Neutrophil (primary cell): Measurements from ENCODE around the gene AFDN.

Experiments
- H3K27ac ChIP-seq: fragments of 200-600 bp; sonication (generic); 2 replicates; pipeline ENCODE4 v1.5.1; 2016; ENCODE audit warnings: mild to moderate bottlenecking, moderate library complexity
- H3K27me3 ChIP-seq: fragments of 200-600 bp; sonication (generic); 2 replicates; pipeline ENCODE4 v1.6.0; 2016; ENCODE audit warnings: mild to moderate bottlenecking
- H3K36me3 ChIP-seq: fragments of 200-600 bp; sonication (generic); 2 replicates; pipeline ENCODE4 v1.5.1; 2017
- H3K4me1 ChIP-seq, 2 experiments: fragments of 200-600 bp in 1 of 2; sonication (generic) in 1 of 2; 1 replicate in 1 of 2; 2 replicates in 1 of 2; pipeline versions ENCODE4 v1.5.1 to v1.6.1; 2013 to 2016; ENCODE audit warnings: low read depth in 1 of 2, low read length in 1 of 2, mild to moderate bottlenecking in 1 of 2, moderate library complexity in 1 of 2; ENCODE audit not compliant: control insufficient read depth in 1 of 2, insufficient read depth in 1 of 2
- H3K4me3 ChIP-seq, 2 experiments: fragments of 200-600 bp in 1 of 2; sonication (generic) in 1 of 2; 1 replicate in 1 of 2; 2 replicates in 1 of 2; pipeline ENCODE4 v1.5.1; 2013 to 2016; ENCODE audit warnings: low read depth in 1 of 2, low read length in 1 of 2, mild to moderate bottlenecking in 1 of 2, moderate library complexity in 1 of 2
- H3K9me3 ChIP-seq: fragments of 200-600 bp; sonication (generic); 2 replicates; pipeline ENCODE4 v1.5.1; 2016
- TF ChIP-seq, protein P1 (sequence below): fragments of 200-600 bp; sonication (generic); IDR thresholded peaks from 2 replicates; pipeline ENCODE4 v1.5.1; 2016; ENCODE audit warnings: antibody characterized with exemption

AFDN gene

DNA sequence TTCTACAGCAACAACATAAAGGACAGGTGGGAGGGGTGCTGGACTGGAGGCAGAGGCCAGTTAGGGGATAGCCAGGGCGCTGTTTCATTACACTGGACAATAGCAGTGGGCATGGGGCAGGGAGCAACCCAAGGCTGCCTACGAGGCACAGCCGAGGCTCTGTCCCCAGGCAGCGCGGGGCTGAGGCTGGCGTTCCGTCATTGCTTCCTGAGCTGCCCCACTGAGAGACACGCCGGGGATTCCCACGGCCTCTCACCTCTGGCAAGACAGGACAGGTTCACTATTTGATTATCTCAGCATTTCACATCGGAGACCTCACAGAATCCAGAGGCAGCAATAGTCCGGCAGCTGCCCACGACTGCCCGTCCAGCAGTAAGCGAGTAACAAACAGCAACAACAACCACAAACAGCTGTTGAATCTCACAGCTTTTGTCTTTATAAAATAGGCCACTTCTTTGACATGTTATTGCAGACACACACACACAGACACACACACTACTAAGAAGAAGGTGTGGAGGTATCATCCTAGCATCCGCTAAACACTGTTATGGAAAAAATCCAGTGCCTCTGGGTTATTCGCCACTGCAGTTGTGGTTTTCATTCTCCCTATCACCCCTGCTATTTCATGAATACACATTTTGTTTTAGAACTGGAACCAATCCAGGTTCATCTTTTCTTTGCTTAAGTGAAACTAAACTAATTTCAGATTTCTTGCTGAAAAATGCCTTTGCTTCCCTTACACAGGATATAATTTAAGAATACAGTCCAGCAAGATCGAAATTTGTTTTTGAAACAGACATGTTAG lies 190.2 kb downstream of the AFDN start:
- TF ChIP-seq, protein P1, sequence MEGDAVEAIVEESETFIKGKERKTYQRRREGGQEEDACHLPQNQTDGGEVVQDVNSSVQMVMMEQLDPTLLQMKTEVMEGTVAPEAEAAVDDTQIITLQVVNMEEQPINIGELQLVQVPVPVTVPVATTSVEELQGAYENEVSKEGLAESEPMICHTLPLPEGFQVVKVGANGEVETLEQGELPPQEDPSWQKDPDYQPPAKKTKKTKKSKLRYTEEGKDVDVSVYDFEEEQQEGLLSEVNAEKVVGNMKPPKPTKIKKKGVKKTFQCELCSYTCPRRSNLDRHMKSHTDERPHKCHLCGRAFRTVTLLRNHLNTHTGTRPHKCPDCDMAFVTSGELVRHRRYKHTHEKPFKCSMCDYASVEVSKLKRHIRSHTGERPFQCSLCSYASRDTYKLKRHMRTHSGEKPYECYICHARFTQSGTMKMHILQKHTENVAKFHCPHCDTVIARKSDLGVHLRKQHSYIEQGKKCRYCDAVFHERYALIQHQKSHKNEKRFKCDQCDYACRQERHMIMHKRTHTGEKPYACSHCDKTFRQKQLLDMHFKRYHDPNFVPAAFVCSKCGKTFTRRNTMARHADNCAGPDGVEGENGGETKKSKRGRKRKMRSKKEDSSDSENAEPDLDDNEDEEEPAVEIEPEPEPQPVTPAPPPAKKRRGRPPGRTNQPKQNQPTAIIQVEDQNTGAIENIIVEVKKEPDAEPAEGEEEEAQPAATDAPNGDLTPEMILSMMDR: no peak
- Histone ChIP-seq H3K4me3 (no peak overlapping the region), H3K27ac (no peak overlapping the region), H3K27me3 (no peaks in the 10 kb centered on the region), H3K36me3 (no peaks in the 10 kb centered on the region), H3K4me1 (no peaks in the 10 kb centered on the region), H3K9me3 (peaks cover 4% of the 10 kb centered on the region)

DNA sequence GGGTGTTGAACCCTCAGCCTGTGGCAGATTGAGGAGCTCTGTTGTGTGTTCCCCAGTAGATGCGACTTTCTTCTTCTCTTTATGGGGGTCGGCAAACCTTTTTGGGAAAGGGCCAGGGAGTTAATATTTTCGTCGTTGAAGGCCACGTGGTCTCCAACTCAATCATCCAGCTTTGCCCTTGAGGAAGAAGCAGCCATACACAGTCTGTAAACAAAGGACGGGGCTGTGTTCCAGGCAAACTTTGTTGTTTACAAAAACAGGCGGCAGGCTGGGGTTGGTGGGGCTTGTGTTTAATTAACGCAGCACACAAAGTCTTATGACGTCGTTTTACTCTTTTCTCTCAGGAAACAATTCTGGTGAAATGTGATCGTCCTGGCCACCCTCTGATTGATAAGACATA lies 190.9 kb downstream of the AFDN start:
- TF ChIP-seq, protein P1: no peak
- Histone ChIP-seq H3K9me3 (peaks cover 4% of the 10 kb centered on the region), H3K36me3 (no peaks in the 10 kb centered on the region), H3K4me3 (no peak overlapping the region), H3K27me3 (no peaks in the 10 kb centered on the region), H3K4me1 (no peaks in the 10 kb centered on the region), H3K27ac (no peak overlapping the region)

DNA sequence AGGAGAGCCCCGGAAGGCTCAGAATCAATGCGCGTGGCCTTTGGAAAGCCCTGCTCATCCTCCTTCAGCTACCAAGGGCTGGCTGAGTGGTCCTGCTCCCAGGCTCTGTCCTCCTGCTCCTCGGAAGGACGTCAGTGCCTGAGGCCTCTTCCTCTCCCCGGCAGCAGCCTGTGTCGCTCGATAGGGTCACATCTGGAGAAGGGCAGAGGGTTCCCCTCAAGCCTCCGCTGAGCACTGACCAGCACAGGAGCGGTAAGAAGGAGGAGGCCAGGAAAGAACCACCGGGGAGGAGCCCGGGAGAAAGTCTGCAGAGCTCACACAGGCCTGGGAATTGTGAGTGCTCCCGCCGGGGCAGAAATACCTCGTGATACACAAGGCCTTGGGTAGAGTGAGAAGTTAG lies 192.0 kb downstream of the AFDN start:
- no peaks in the 10 kb centered on the region for H3K4me1 ChIP-seq
- H3K27me3 ChIP-seq: no peaks in the 10 kb centered on the region
- peaks cover 4% of the 10 kb centered on the region for H3K9me3 ChIP-seq
- TF ChIP-seq, protein P1: no peak
- no peak overlapping the region for H3K4me3 ChIP-seq
- H3K36me3 ChIP-seq: no peaks in the 10 kb centered on the region
- no peak overlapping the region for H3K27ac ChIP-seq

DNA sequence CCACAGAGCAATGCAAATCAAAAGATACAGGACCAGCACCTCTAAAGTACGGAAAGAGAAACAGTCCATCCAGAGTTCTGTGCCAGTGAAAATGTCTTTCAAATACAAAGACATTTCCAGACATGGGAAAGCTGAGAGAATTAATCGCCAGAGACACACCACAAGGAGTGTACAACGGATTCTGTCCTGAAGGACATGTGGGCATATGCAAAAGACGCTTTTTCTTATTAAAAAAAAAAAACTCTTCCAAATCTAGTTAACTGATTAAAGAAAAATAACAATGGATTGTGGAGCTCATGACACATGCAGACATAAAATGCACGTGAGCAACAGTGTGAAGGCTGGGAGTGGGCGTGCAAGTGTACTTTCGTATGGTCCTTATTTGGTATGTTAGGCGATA lies 193.5 kb downstream of the AFDN start:
- Histone ChIP-seq H3K9me3 (peaks cover 4% of the 10 kb centered on the region), H3K4me1 (no peaks in the 10 kb centered on the region), H3K4me3 (no peak overlapping the region), H3K27me3 (no peaks in the 10 kb centered on the region), H3K36me3 (no peaks in the 10 kb centered on the region), H3K27ac (no peak overlapping the region)
- TF ChIP-seq, protein P1: no peak

DNA sequence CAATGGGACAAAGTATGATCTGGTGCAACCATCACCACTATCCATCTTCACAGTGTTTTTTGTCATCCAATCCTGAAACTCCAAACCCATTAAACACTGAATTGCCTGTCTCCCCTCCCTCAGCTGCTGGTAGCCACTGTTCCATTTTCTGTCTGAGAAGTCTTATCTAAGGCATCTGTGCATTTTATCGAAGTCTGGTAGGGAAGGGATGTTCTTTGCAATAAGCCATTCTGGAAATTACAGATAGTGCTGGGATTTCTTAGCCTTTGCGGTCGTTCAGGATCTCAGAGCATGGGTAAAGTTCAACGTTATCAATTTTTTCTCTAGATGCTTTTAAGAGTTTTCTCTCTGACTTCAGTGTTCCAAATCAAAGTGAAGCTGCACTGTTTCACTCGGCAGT lies 194.9 kb downstream of the AFDN start:
- Histone ChIP-seq H3K4me3 (no peak overlapping the region), H3K36me3 (no peaks in the 10 kb centered on the region), H3K27ac (no peak overlapping the region), H3K4me1 (no peaks in the 10 kb centered on the region), H3K27me3 (no peaks in the 10 kb centered on the region), H3K9me3 (peaks cover 4% of the 10 kb centered on the region)
- TF ChIP-seq, protein P1: no peak
